K562 (cell line): ENCODE data around the gene TRIO. TPM values are rescaled to one million over a fixed set of nuclear protein-coding genes. Genes with fewer than 3 reads are reported as not detected.

Experiments used
- ATAC-seq: fragments of 200-7000 bp; cut with Tn5 transposase; 3 replicates; pipeline ENCODE4 v1.9.1; 2020; ENCODE audit warnings: moderate library complexity
- BruUV-seq: library from RNA; stranded (reverse); fragments of 400-500 nt; replicated peaks from 2 replicates; lab custom pipeline; 2021; lab: Mats Ljungman, UMichigan
- CTCF ChIA-PET: fragments of 300-600 bp; formaldehyde crosslinking; extraction: SDS; loops from one replicate; lab custom pipeline; 2021; ENCODE audit warnings: low intra/inter-chr PET ratio; lab: Yijun Ruan, JAX
- POLR2A ChIA-PET: fragments of 300-600, 350-650 bp; sonication (Branson Sonifier 250); formaldehyde crosslinking; extraction: SDS; loops from one replicate; lab custom pipeline; 2021; ENCODE audit warnings: antibody characterized with exemption, inconsistent platforms; lab: Yijun Ruan, JAX
- DNase-seq, 4 experiments: peaks; one replicate each; pipeline versions ENCODE4 v3.0.0 to v3.0.0-alpha.2; 2011 to 2018; ENCODE audit warnings: low spot score in 3 of 4, mixed read lengths in 3 of 4; ENCODE audit errors: extremely low read depth in 1 of 4
- FAIRE-seq: peaks from 2 replicates; lab custom pipeline; 2011; peaks lifted over from hg19 to GRCh38; lab: Jason Lieb, UNC
- H2AFZ ChIP-seq: 2 replicates; pipeline ENCODE4 v1.6.0; 2011; ENCODE audit warnings: low read depth, low read length, control low read depth, inconsistent platforms
- H3K27ac ChIP-seq: fragments of 200-600 bp; 3 replicates; pipeline ENCODE4 v1.8.0; 2011; ENCODE audit warnings: low read depth, mild to moderate bottlenecking, control low read depth, inconsistent platforms, low read length, moderate library complexity, mixed read lengths; ENCODE audit errors: extremely low read depth
- H3K27me3 ChIP-seq, 2 experiments: fragments of 300-600 bp in 1 of 2; 2 replicates in 1 of 2; 3 replicates in 1 of 2; pipeline versions ENCODE4 v1.6.0 to v1.8.0; 2011; ENCODE audit warnings: inconsistent platforms in 2 of 2, low read length in 2 of 2, mild to moderate bottlenecking in 1 of 2, mixed read lengths in 1 of 2, moderate library complexity in 1 of 2; ENCODE audit not compliant: control insufficient read depth in 2 of 2, insufficient read depth in 2 of 2
- H3K36me3 ChIP-seq: fragments of 300-600 bp; 3 replicates; pipeline ENCODE4 v1.8.0; 2011; ENCODE audit warnings: mild to moderate bottlenecking, low read length, inconsistent platforms; ENCODE audit not compliant: control insufficient read depth, insufficient read depth
- H3K4me1 ChIP-seq, 2 experiments: fragments of 200-600 bp in 1 of 2; replicated peaks in 1 of 2; 2 replicates in 1 of 2; 3 replicates in 1 of 2; pipeline versions ENCODE4 v1.5.1 to v1.8.0; 2011; ENCODE audit warnings: inconsistent platforms in 2 of 2, low read length in 2 of 2, mild to moderate bottlenecking in 1 of 2, mixed read lengths in 1 of 2, moderate library complexity in 1 of 2; ENCODE audit not compliant: control insufficient read depth in 2 of 2, insufficient read depth in 2 of 2
- H3K4me2 ChIP-seq: 2 replicates; pipeline ENCODE4 v1.6.1; 2011; ENCODE audit warnings: low read length, control low read depth, inconsistent platforms, mixed read lengths; ENCODE audit not compliant: insufficient read depth
- H3K4me3 ChIP-seq: fragments of 200-600 bp; sonication (generic), shearing (Covaris generic); 2 replicates; pipeline ENCODE4 v1.5.1; 2016; ENCODE audit warnings: control low read depth, inconsistent platforms
- H3K79me2 ChIP-seq: fragments of 200-600 bp; 3 replicates; pipeline ENCODE4 v1.8.0; 2011; ENCODE audit warnings: low read length, inconsistent platforms; ENCODE audit not compliant: control insufficient read depth, insufficient read depth
- H3K9ac ChIP-seq, 2 experiments: 2 replicates each; pipeline versions ENCODE4 v1.6.0 to v1.6.1; 2011; ENCODE audit warnings: low read depth in 2 of 2, low read length in 2 of 2, control low read depth in 1 of 2, inconsistent platforms in 1 of 2, mild to moderate bottlenecking in 1 of 2, mixed read lengths in 1 of 2; ENCODE audit not compliant: insufficient read depth in 1 of 2
- H3K9me1 ChIP-seq: one replicate; pipeline ENCODE4 v1.6.0; 2011; ENCODE audit warnings: inconsistent platforms, mild to moderate bottlenecking, low read length, moderate library complexity; ENCODE audit not compliant: control insufficient read depth, insufficient read depth
- H3K9me3 ChIP-seq: replicated peaks from 2 replicates; pipeline ENCODE4 v1.5.1; 2011; ENCODE audit warnings: low read depth, low read length, inconsistent platforms; ENCODE audit not compliant: control insufficient read depth, insufficient read depth
- H4K20me1 ChIP-seq: replicated peaks from 2 replicates; pipeline ENCODE4 v1.6.1; 2011; ENCODE audit warnings: low read length, inconsistent platforms, mixed read lengths; ENCODE audit not compliant: control insufficient read depth, insufficient read depth
- BRF1 ChIP-seq: IDR thresholded peaks from 3 replicates; pipeline ENCODE4 v1.6.1; 2011; ENCODE audit warnings: borderline replicate concordance, mild to moderate bottlenecking; ENCODE audit not compliant: insufficient read length; ENCODE audit errors: extremely low read depth
- ESRRA ChIP-seq: fragments of 450-650 bp; IDR thresholded peaks from 2 replicates; pipeline ENCODE4 v1.6.1; 2014; ENCODE audit warnings: low read depth, mild to moderate bottlenecking, moderate library complexity, borderline replicate concordance
- ESRRB ChIP-seq: fragments of 250-450 bp; sonication (Bioruptor Pico); IDR thresholded peaks from 2 replicates; pipeline ENCODE4 v1.5.0; 2020; ENCODE audit warnings: mild to moderate bottlenecking, moderate library complexity, borderline replicate concordance
- HDAC3 ChIP-seq: fragments of 450-650 bp; IDR thresholded peaks from 2 replicates; pipeline ENCODE4 v1.6.1; 2018; ENCODE audit warnings: borderline replicate concordance, mild to moderate bottlenecking, moderate library complexity; ENCODE audit not compliant: partially characterized antibody
- LARP7 ChIP-seq: fragments of 450-650 bp; IDR thresholded peaks from 2 replicates; pipeline ENCODE4 v1.6.1; 2016
- MTF1 ChIP-seq: fragments of 250-450 bp; sonication (Bioruptor Pico); IDR thresholded peaks from 2 replicates; pipeline ENCODE4 v1.9.0; 2021; ENCODE audit warnings: moderate library complexity, mild to moderate bottlenecking, inconsistent platforms, borderline replicate concordance
- NELFE ChIP-seq: IDR thresholded peaks from 2 replicates; pipeline ENCODE4 v1.6.1; 2011; ENCODE audit warnings: mild to moderate bottlenecking; ENCODE audit not compliant: insufficient read depth, insufficient read length
- NFATC3 ChIP-seq: fragments of 450-650 bp; IDR thresholded peaks from 2 replicates; pipeline ENCODE4 v1.6.1; 2017; ENCODE audit warnings: mild to moderate bottlenecking
- POU5F1 ChIP-seq: fragments of 150-350 bp; IDR thresholded peaks from 2 replicates; pipeline ENCODE4 v1.6.1; 2014; ENCODE audit warnings: borderline replicate concordance, low read length, low read depth, mild to moderate bottlenecking; ENCODE audit not compliant: partially characterized antibody
- SAFB2 ChIP-seq: fragments of 200-400 bp; formaldehyde crosslinking; IDR thresholded peaks from 2 replicates; pipeline ENCODE4 v1.6.1; 2018; ENCODE audit warnings: borderline replicate concordance, low read length, low read depth, moderate library complexity; ENCODE audit not compliant: severe bottlenecking
- SMAD1 ChIP-seq: fragments of 150-350 bp; IDR thresholded peaks from 2 replicates; pipeline ENCODE4 v1.6.1; 2014; ENCODE audit warnings: low read length, low read depth; ENCODE audit not compliant: partially characterized antibody
- TCF15 ChIP-seq: fragments of 250-450 bp; sonication (Bioruptor Pico); IDR thresholded peaks from 2 replicates; pipeline ENCODE4 v1.8.0; 2022; ENCODE audit warnings: moderate library complexity, mild to moderate bottlenecking, inconsistent platforms
- TEAD4 ChIP-seq, 2 experiments: sonication (generic) in 1 of 2; formaldehyde crosslinking in 1 of 2; IDR thresholded peaks; 2 replicates each; pipeline versions ENCODE4 v1.6.1 to v1.8.0; 2012 to 2022; ENCODE audit warnings: borderline replicate concordance in 1 of 2, inconsistent platforms in 1 of 2, low read length in 1 of 2, mild to moderate bottlenecking in 1 of 2, missing genetic modification reagents in 1 of 2
- ZNF253 ChIP-seq: fragments of 250-450 bp; sonication (Bioruptor Pico); conservative IDR thresholded peaks from 2 replicates; pipeline ENCODE4 v1.6.1; 2021; ENCODE audit warnings: mild to moderate bottlenecking
- ZNF445 ChIP-seq: fragments of 250-450 bp; sonication (Bioruptor Pico); IDR thresholded peaks from 2 replicates; pipeline ENCODE4 v1.4.0; 2020; ENCODE audit warnings: low read depth, mild to moderate bottlenecking, moderate library complexity
- WGBS: fragments of 100-300 bp; shearing (Covaris generic); methylation state at CpG from one replicate; pipeline ENCODE4 v1.1.6; 2016; ENCODE audit warnings: low coverage, mixed read lengths; ENCODE audit not compliant: insufficient coverage; ENCODE audit errors: missing lambda C conversion rate; 5-methylcytosine and 5-hydroxymethylcytosine counted together
- in situ Hi-C: fragments of 300-500 bp; cut with MboI; formaldehyde crosslinking; loops from 4 replicates; pipeline ENCODE4 v1.15.0; 2018; ENCODE audit warnings: inconsistent platforms, mixed read lengths
- intact Hi-C: fragments of 100-400 bp; cut with micrococcal nuclease; formaldehyde crosslinking; loops from 2 replicates; pipeline ENCODE4 v1.14.2; 2022
- polyA plus RNA-seq, 8 experiments: library from polyadenylated mRNA; depleted of rRNA in 4 of 8; stranded (reverse) in 5 of 8; unstranded in 3 of 8; fragments of >200 nt; fragmentation: Nextera tagmentation in 2 of 8; fragmentation: Illumina TruSeq in 1 of 8; extraction: Ambion mirVana in 2 of 8; extraction: Trizol in 1 of 8; gene quantifications; 2 replicates each; pipeline versions ENCODE4 v1.2.1 to v1.2.3, GENCODE V29; 2011 to 2014; ENCODE audit warnings: inconsistent platforms in 1 of 8, missing spikeins in 1 of 8
- total RNA-seq, 7 experiments: library from RNA; depleted of rRNA in 6 of 7; stranded (reverse); fragments of >200 nt in 6 of 7; fragmentation: Illumina TruSeq in 2 of 7; extraction: Trizol in 2 of 7; gene quantifications; 2 replicates each; pipeline versions ENCODE4 v1.2.1 to v1.2.3, GENCODE V29; 2011 to 2021; ENCODE audit warnings: low replicate concordance in 1 of 7

TRIO gene
- total and polyA plus RNA-seq, 9 of the 15 experiments (the other 6 are each of a cell fraction or from before 2014, with no cell fraction given) = 0.24 to 5.0 (median 1.1) TPM

- Histone ChIP-seq H2AFZ (no peak overlapping the region), H3K27me3 (peaks cover 26 to 50% of the 10 kb centered on the region in 2 experiments), H3K79me2 (no peaks in the 10 kb centered on the region), H3K4me1 (peaks cover 0 to 4% of the 10 kb centered on the region in 2 experiments; a peak in 1 of 5 replicates), H3K4me3 (no peak overlapping the region), H4K20me1 (no peaks in the 10 kb centered on the region; the same call in 1 of the 2 replicates), H3K9me1 (no peaks in the 10 kb centered on the region), H3K4me2 (no peak overlapping the region), H3K9ac (no peak overlapping the region), H3K36me3 (no peaks in the 10 kb centered on the region), H3K9me3 (no peaks in the 10 kb centered on the region), H3K27ac (no peak overlapping the region)
- FAIRE-seq = no peak
- BruUV-seq = no TSS peak
- TF ChIP-seq SMAD1 = no peak
- no peak for TF ChIP-seq SAFB2
- no peak for TF ChIP-seq MTF1 (CRISPR knock-in tag)
- no peak for TF ChIP-seq ESRRB (CRISPR knock-in tag)
- TF ChIP-seq ZNF445 (CRISPR knock-in tag) = no peak
- TF ChIP-seq ESRRA = no peak
- no peak for TF ChIP-seq NFATC3
- TF ChIP-seq HDAC3 = no peak
- no peak for TF ChIP-seq ZNF253 (CRISPR knock-in tag)
- no peak for TF ChIP-seq LARP7
- TF ChIP-seq NELFE = no peak
- no peak for TF ChIP-seq POU5F1
- no peak for TF ChIP-seq BRF1
- no peak for TF ChIP-seq TCF15 (CRISPR knock-in tag)
- TF ChIP-seq TEAD4 (IDR thresholded peaks at IDR 0.05; ENCODE audit: low read length) = no peak
- TF ChIP-seq TEAD4 (CRISPR knock-in tag; IDR thresholded peaks at IDR 0.05; ENCODE audit: borderline replicate concordance) = no peak
- DNase-seq = no peak
- POLR2A ChIA-PET = interaction anchor here (1.3 kb wide), 1 partner anchor 10 kb away, joined by 3 read pairs; no protein-coding TSS in a partner anchor
- intact Hi-C loops = loop anchor here (10.0 kb wide), 1 partner anchor 252 kb away; no protein-coding TSS in a partner anchor
- 4% methylated on average over 1 of the region's 1 CpG for WGBS
- no peak for ATAC-seq
- CTCF ChIA-PET = interaction anchor here (0.7 kb wide), 1 partner anchor 9 kb away, joined by 3 read pairs; no protein-coding TSS in a partner anchor
- in situ Hi-C loops = loop anchor here (5.0 to 10.0 kb wide), 2 partner anchors 296 to 372 kb away; no protein-coding TSS in a partner anchor
These were observed 213.2 kb downstream of the TRIO start for GRCh38 chr5:14356305-14356704.
